B cell (primary cell): Measurements from ENCODE around the gene WDR31. TPM values are rescaled to one million over a fixed set of nuclear protein-coding genes. Genes with fewer than 3 reads are reported as not detected.

Experiments used
- ATAC-seq: fragments of 200-7000 bp; cut with Tn5 transposase; one replicate; pipeline ENCODE4 v1.10.0; 2021; ENCODE audit warnings: low read depth, mild to moderate bottlenecking, moderate number of reproducible peaks, moderate library complexity
- CTCF ChIA-PET: fragments of 350-600 bp; sonication (Branson Sonifier 250); formaldehyde crosslinking; loops from one replicate; lab custom pipeline; 2021; ENCODE audit warnings: antibody characterized with exemption, inconsistent platforms; lab: Charles Lee
- POLR2A ChIA-PET: fragments of 350-600 bp; sonication (Branson Sonifier 250); formaldehyde crosslinking; loops from one replicate; lab custom pipeline; 2021; ENCODE audit warnings: antibody characterized with exemption; lab: Charles Lee
- DNase-seq: peaks from one replicate; pipeline ENCODE4 v3.0.0; 2013
- H2AFZ ChIP-seq: 2 replicates; pipeline ENCODE4 v1.6.1; 2012; ENCODE audit warnings: mild to moderate bottlenecking, low read depth, low read length; ENCODE audit not compliant: insufficient read depth, poor library complexity, severe bottlenecking
- H3K27ac ChIP-seq, 2 donors: 1 replicate in 1 of 2; 2 replicates in 1 of 2; pipeline ENCODE4 v1.5.1; 2012 to 2013; ENCODE audit warnings: low read length in 2 of 2, mild to moderate bottlenecking in 2 of 2, moderate library complexity in 1 of 2
- H3K27me3 ChIP-seq, 4 experiments: fragments of 200-600 bp in 1 of 4; sonication (generic) in 1 of 4; replicated peaks in 1 of 4; 1 replicate in 2 of 4; 2 replicates in 2 of 4; pipeline versions ENCODE4 v1.6.1 to v1.7.0; 2013 to 2016; ENCODE audit warnings: low read length in 3 of 4, mild to moderate bottlenecking in 2 of 4, mixed read lengths in 1 of 4, moderate library complexity in 1 of 4; ENCODE audit not compliant: insufficient read depth in 4 of 4, control insufficient read depth in 3 of 4; ENCODE audit errors: control extremely low read depth in 1 of 4
- H3K36me3 ChIP-seq, 2 experiments: replicated peaks in 1 of 2; 1 replicate in 1 of 2; 2 replicates in 1 of 2; pipeline versions ENCODE4 v1.6.1 to v1.7.1; 2013; ENCODE audit warnings: low read length in 1 of 2; ENCODE audit not compliant: insufficient read depth in 2 of 2, control insufficient read depth in 1 of 2; ENCODE audit errors: control extremely low read depth in 1 of 2, extremely low read depth in 1 of 2
- H3K4me1 ChIP-seq, 2 donors: fragments of 200-600 bp in 1 of 2; sonication (generic) in 1 of 2; 1 replicate in 1 of 2; 2 replicates in 1 of 2; pipeline versions ENCODE4 v1.5.1 to v1.6.1; 2013 to 2017; ENCODE audit warnings: low read length in 2 of 2; ENCODE audit not compliant: control insufficient read depth in 2 of 2, insufficient read depth in 2 of 2
- H3K4me2 ChIP-seq: replicated peaks from 2 replicates; pipeline ENCODE3; 2012; ENCODE audit warnings: mild to moderate bottlenecking, low read depth, low read length; ENCODE audit not compliant: poor library complexity, severe bottlenecking
- H3K4me3 ChIP-seq, 5 experiments: fragments of 200-600 bp in 1 of 5; sonication (generic) in 1 of 5; 1 replicate in 3 of 5; 2 replicates in 2 of 5; pipeline versions ENCODE4 v1.5.1 to v1.7.0; 2011 to 2016; ENCODE audit warnings: low read length in 4 of 5, mild to moderate bottlenecking in 4 of 5, low read depth in 2 of 5, control low read depth in 1 of 5, moderate library complexity in 1 of 5; ENCODE audit not compliant: insufficient read depth in 1 of 5; ENCODE audit errors: control extremely low read depth in 1 of 5, extremely low read depth in 1 of 5
- H3K79me2 ChIP-seq: fragments of 200-600 bp; sonication (generic); one replicate; pipeline ENCODE4 v1.6.0; 2016; ENCODE audit warnings: low read length; ENCODE audit not compliant: control insufficient read depth, insufficient read depth
- H3K9ac ChIP-seq: fragments of 200-600 bp; sonication (generic); 2 replicates; pipeline ENCODE4 v1.6.1; 2017; ENCODE audit warnings: mild to moderate bottlenecking, low read length, moderate library complexity
- H3K9me3 ChIP-seq, 3 donors: one replicate each; pipeline versions ENCODE4 v1.6.1 to v1.7.1; 2013; ENCODE audit warnings: low read length in 2 of 3; ENCODE audit not compliant: control insufficient read depth in 2 of 3, insufficient read depth in 1 of 3; ENCODE audit errors: control extremely low read depth in 1 of 3
- H4K20me1 ChIP-seq: 2 replicates; pipeline ENCODE4 v1.6.0; 2012; ENCODE audit warnings: mild to moderate bottlenecking, low read length; ENCODE audit not compliant: insufficient read depth, control insufficient read depth, poor library complexity, severe bottlenecking
- H3K27ac Mint-ChIP-seq: one replicate; pipeline ENCODE4 v1.8.0; 2021; ENCODE audit warnings: mixed read lengths
- H3K27me3 Mint-ChIP-seq: one replicate; pipeline ENCODE4 v1.8.0; 2021; ENCODE audit warnings: mixed read lengths
- H3K4me1 Mint-ChIP-seq: one replicate; pipeline ENCODE4 v1.8.0; 2021; ENCODE audit warnings: mixed read lengths
- H3K4me3 Mint-ChIP-seq: one replicate; pipeline ENCODE4 v1.8.0; 2021; ENCODE audit warnings: mixed read lengths
- H3K9me3 Mint-ChIP-seq: one replicate; pipeline ENCODE4 v1.8.0; 2022; ENCODE audit warnings: mixed read lengths; ENCODE audit not compliant: insufficient read depth
- CTCF ChIP-seq: fragments of 200-600 bp; IDR thresholded peaks from one replicate; pipeline ENCODE4 v1.8.0; 2022; ENCODE audit warnings: antibody characterized with exemption, mild to moderate bottlenecking
- EZH2 ChIP-seq: IDR thresholded peaks from 2 replicates; pipeline ENCODE4 v1.6.1; 2012; ENCODE audit warnings: borderline replicate concordance, low read depth, mild to moderate bottlenecking, moderate library complexity, low read length; ENCODE audit not compliant: insufficient read depth, poor library complexity, severe bottlenecking
- WGBS: methylation state at CpG from one replicate; pipeline ENCODE4 v1.1.5; 2013; ENCODE audit warnings: missing lambda C conversion rate; ENCODE audit not compliant: insufficient coverage; 5-methylcytosine and 5-hydroxymethylcytosine counted together
- intact Hi-C: fragments of 100-400 bp; cut with micrococcal nuclease; formaldehyde crosslinking; loops from one replicate; pipeline ENCODE4 v1.10.0; 2022
- polyA plus RNA-seq: library from polyadenylated mRNA; depleted of rRNA; stranded (reverse); fragments of >200 nt; gene quantifications from 2 replicates; pipeline ENCODE4 v1.2.3, GENCODE V29; 2012
- total RNA-seq, 2 donors: library from RNA; stranded (reverse); fragments of 120-200 nt in 1 of 2; gene quantifications; 1 replicate in 1 of 2; 2 replicates in 1 of 2; pipeline versions ENCODE4 v1.2.3 to v1.2.4, GENCODE V29; 2013 to 2022

The WDR31 gene
- total and polyA plus RNA-seq, 2 donors (not counting 1 experiment from before 2014, with no cell fraction given): 0.36 to 0.62 TPM

GRCh38 chr9:113369855-113370140 lies 29.7 kb upstream of the WDR31 start:
- Histone ChIP-seq H3K9ac (no peak overlapping the region), H3K27me3 (no peaks in the 10 kb centered on the region), H3K79me2 (no peaks in the 10 kb centered on the region), H3K4me3 (no peak overlapping the region), H3K4me1 (no peaks in the 10 kb centered on the region), H4K20me1 (no peaks in the 10 kb centered on the region), H3K4me2 (no peak overlapping the region), H3K9me3 (no peaks in the 10 kb centered on the region), H3K36me3 (peaks cover 0 to 18% of the 10 kb centered on the region in 2 experiments), H3K27ac (no peak overlapping the region), H2AFZ (no peak overlapping the region)
- CTCF ChIA-PET: interaction anchor here (0.6 kb wide), 1 partner anchor 69 kb away, joined by 3 read pairs; no protein-coding TSS in a partner anchor
- 88% methylated on average over 7 of the region's 11 CpGs for WGBS
- ATAC-seq (no peak), DNase-seq (no peak)
- H3K4me3 Mint-ChIP-seq: no peak overlapping the region
- POLR2A ChIA-PET: interaction anchor here (0.6 kb wide), 1 partner anchor 23 kb away, joined by 4 read pairs; no protein-coding TSS in a partner anchor
- intact Hi-C loops: no loop called here
- H3K4me1 Mint-ChIP-seq: peaks cover 3% of the 10 kb centered on the region
- no peaks in the 10 kb centered on the region for H3K27me3 Mint-ChIP-seq
- H3K9me3 Mint-ChIP-seq: no peaks in the 10 kb centered on the region
- no peak overlapping the region for H3K27ac Mint-ChIP-seq
- TF ChIP-seq CTCF (no peak), EZH2 (no peak)

- Histone ChIP-seq H3K4me2 (no peak overlapping the region), H3K27ac (no peak overlapping the region), H2AFZ (no peak overlapping the region), H3K4me3 (no peak overlapping the region), H3K79me2 (no peaks in the 10 kb centered on the region), H3K4me1 (no peaks in the 10 kb centered on the region), H3K27me3 (no peaks in the 10 kb centered on the region), H3K9ac (no peak overlapping the region), H3K9me3 (no peaks in the 10 kb centered on the region), H4K20me1 (no peaks in the 10 kb centered on the region), H3K36me3 (peaks cover 0 to 12% of the 10 kb centered on the region in 2 experiments)
- CTCF ChIA-PET: no interaction called here
- H3K4me1 Mint-ChIP-seq: no peaks in the 10 kb centered on the region
- 98% methylated on average over 10 of the region's 13 CpGs for WGBS
- no peaks in the 10 kb centered on the region for H3K27me3 Mint-ChIP-seq
- TF ChIP-seq EZH2 (no peak), CTCF (no peak)
- POLR2A ChIA-PET: no interaction called here
- H3K4me3 Mint-ChIP-seq: no peak overlapping the region
- DNase-seq: no peak
- ATAC-seq: no peak
- intact Hi-C loops: no loop called here
- H3K27ac Mint-ChIP-seq: no peak overlapping the region
- no peaks in the 10 kb centered on the region for H3K9me3 Mint-ChIP-seq
These were observed 29.1 kb upstream of the WDR31 start for GRCh38 chr9:113368982-113369854.
